RPMI8226 (cell line): ENCODE results near the gene PUSL1.

Experiments used
- DNase-seq: peaks from one replicate; pipeline ENCODE4 v3.0.0-alpha.2; 2015

PUSL1 gene

DNA sequence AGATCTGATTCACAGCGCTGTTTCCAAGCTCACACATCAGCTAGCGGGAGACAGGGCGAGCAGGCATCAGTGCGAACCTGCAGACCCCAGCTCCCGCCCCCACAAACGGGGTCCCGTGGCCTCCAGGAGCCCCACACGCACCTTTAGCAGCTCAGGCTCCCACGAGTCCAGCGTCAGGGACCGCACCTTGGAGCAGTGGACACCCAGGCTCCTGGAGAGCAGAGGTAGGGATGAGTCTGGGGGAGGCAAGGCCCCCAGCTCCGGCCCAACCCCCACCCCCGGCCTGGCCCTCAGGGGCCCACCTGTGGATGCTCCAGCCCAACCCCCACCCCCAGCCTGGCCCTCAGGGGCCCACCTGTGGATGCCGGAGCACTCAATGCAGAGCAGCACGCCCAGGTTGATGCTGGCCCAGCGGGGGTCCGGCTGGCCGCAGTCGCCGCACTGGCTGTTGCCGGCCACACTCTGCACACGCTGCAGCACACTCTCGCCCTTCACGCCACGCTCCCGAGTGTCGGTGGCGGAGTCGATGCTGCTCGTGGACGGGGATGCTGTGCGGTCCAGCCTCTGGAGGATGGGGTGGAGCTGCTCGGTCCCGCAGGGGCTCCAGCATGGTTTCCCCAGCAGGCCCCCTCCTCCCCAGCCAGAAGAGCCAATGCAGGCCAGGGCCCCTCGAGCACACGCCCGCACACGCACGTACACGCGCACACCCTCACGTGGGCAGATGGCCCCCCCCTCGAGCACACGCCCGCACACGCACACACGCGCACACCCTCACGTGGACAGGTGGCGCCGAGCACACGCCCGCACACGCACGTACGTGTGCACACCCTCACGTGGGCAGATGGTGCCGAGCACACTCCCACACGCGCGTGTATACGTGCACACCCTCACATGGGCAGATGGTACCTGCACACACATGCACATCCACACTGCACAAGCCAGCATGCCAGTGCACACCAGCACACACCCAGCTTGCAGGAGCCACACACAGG lies 12.0 kb upstream of the PUSL1 start:
- DNase-seq: no peak

DNA sequence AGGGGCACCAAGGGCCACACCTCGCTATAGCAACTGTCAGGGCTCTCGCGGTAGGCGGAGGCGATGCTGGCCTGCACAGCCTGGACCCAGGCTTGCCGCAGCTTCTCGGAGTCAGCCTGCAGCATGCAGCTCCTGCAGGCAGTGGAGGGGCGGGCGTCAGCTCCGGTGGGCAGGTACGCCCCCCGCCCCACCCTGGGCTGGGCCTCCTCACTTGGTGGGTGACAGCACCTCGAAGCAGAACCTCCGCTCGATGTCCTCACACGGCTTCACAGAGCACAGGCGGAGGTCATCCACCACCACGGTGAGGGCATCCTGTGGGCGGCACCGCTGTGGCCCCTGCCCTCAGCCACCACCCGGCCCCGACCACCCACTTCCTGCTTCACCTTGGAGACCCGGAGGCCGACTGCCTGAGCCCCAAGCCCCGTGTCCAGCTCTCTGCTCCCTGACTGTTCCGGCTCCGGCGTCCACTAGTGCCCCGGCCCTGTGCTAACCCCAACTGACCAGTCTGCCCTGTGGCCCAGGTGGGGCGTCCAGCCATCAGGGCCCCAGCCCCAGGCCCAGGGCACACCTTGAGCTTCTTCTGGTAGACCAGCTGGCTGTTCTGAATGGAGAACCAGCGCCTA lies 10.5 kb upstream of the PUSL1 start:
- no peak for DNase-seq

DNA sequence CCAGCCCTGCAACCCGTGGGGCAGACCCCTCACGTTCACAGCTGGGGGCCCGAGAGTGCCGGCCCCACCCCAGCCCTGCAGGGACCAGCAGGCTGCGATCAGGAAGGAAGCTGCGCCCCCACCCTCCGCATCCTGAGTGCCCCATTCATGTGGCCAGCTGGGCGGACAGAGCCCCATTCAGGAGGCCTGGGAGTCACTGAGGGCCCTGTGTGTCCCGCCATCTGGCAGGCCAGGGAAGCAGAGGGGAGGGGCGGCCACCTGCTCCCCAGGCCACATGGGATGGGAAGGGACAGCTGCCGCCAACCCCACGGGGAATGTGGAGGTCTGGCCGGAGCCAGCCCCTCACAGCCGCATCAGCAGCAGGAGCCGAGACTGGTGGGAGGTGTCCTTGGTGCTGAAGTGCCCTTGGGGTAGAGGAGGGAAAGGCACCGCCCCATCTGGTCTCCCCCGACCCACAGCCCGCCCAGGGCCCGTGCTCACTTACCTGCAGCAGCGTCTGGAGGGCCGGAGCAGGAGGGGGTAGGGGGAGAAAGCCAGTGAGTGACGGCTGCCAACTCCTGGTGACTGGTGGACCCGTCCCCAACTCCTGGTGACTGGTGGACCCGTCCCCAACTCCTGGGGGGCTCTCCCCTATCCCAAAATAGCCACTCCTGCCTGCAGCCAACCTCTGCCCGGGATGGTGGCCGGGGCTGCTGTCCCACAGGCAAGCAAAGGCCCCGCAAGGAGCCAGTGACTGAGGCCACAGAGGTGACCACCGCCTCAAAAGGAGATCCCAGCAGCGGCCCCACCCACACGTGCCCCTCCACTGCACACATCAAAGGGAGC lies 9.3 kb upstream of the PUSL1 start:
- DNase-seq: no peak

DNA sequence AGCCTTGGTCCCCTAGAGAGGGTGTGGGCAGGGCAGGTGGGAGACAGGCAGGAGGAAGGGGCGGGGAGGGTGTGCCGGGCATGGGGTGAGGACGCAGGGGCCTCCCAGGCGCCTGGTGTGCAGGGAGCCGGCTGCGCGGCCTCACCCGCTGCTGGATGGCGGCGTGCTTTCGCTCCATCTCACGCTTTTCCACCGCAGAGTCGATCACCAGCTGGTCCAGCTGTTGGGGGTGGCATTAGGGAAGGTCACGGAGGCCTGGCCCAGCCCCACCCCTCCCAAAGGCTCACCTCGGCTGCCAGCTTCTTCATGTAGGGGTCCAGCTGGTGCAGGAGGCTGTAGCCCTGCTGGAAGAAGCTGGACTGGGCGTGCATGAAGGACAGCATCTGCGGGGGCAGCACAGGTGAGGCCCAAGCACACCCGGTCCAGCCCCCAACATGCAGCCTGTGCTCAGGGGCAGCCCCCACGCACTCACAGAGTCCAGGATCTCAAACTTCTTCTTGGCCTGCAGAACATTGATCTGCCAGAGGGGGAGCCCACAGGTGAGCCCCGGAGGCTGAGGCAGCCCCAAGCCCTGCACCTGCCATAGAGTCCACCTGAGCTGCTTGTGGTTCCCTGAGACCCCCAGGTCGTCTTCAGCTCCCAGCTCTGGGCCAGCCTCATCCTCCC lies 8.6 kb upstream of the PUSL1 start:
- peak; percentile 55 for DNase-seq

DNA sequence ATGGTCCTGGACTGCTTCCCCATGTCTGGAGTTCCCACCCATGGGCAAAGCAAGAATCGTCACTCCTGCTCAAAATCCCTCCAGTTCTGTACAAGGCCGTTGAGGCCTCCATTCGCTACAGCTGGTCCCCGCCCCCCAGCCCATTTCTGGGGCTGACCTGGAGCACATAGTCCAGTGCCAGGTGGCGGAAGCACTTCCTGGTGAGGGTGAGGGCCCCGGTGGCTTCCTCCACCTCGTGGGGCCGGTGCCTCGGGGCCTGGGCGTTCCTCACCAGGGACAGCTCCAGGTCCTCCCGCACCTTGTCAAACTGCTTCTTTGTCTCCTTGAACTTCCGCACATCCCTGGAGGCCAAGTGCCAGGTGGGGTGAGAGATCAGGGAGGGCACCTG lies 8.1 kb upstream of the PUSL1 start:
- DNase-seq: no peak

DNA sequence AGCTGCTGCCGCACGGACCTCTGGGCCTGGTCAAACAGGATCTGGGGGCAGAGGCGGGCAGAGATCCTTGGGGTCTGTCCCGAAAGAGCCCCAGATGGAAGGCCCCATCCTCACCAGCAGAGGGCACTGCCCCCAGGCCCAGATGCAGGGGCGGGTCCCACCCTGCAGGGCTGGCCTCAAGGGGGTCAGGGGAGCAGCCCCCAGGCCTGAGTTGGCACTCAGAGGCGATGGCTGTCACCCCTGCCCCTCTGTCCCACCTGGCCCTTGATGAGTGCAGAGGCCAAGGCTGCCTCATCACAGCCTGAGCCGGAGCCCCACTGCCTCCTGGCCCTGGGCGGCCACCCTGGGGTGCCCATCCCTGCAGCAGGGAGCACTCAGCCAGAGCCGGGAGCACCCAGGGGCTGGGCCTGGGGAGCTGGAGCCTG lies 6.4 kb upstream of the PUSL1 start:
- DNase-seq: no peak

DNA sequence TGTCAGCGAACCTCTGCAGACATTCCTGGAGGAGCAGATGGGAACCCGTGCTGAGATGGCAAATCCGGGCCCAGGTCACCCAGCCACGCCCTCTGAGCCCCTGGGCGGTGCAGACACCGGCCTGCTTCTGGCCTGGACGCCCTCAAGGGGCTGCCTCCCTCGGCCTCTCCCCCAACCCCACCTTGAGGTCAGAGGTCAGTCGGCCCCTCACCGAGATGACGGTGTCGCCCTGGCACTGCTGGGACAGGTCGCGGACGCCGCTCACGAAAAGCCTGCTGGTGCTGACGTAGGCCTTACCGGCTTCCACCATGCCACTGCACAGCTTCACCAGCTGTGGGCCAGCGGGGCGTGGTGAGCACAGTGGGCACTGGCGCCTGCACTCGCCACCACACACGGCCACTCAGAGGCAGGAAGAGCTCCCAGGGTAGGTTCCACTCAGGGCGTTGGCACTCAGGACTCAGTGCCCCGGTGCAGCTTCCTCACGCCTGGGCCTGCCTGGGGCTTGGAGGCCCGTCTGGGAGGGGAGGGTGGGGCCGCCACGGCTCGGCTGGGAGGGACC lies 5.4 kb upstream of the PUSL1 start:
- DNase-seq: no peak

DNA sequence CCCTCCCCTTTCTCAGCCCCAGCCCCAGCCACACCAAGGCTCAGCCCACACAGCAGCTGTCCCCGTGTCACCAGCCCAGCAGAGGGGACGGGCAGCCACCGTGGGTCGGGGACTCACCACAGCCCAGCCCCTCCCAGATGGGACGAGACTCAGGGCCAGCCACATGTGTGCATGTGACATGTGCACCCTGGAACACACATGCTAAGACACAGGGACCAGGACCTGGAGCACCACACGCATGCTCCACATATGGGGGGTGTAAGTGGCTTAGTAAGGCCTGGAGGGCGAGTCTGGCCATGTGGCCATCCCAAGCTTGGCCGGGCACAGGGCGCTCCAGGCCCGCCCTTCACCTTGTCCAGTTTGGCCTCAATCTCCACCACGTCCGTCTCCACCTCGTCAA lies 4.7 kb upstream of the PUSL1 start:
- no peak for DNase-seq

DNA sequence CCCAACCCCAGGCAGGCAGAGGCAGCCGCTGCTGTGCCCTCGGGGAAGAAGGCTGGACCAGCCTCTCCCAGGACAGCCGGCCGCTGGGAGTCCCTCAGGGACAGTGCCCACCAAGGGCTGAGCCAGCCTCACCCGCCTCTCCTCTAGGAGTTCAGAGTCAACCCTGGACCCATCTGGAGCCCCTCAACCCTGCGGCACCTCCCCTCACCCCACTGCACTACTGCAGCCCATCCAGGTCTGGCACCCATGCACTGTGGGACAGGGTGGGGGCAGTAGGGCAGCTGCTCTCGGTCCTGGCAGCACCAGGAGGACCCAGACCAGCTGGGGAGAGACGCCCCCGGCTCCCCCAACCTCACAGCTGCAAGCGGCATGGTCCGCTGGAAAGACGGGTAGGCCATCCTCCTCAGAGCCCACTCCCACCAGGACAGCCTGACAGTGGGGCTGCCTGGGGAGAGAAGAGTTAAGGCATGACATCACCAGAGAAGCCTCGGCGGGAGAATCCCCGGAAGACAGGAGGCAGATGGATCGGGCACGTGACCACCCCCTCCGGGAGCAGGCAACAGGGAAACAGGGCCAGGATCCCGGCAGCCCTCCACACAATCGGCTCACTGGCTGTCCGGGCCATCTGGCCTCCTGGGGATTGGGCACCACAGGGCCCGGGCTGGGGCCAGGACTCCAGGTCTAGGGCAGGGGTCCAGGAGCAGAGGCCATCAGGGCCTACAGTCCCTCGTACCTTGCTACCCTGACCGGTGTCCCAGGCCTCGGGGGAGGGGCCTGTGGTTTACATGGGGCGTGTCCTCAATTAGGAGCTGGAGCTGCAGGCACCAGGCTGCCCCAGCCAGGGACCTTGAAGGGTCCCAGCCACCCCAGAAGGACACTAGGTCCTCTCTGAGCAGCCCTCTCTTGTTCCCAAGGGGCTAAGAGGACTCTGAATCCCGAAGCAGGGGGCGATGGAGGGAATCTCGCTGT lies 3.8 kb upstream of the PUSL1 start:
- peak; percentile 76 for DNase-seq

DNA sequence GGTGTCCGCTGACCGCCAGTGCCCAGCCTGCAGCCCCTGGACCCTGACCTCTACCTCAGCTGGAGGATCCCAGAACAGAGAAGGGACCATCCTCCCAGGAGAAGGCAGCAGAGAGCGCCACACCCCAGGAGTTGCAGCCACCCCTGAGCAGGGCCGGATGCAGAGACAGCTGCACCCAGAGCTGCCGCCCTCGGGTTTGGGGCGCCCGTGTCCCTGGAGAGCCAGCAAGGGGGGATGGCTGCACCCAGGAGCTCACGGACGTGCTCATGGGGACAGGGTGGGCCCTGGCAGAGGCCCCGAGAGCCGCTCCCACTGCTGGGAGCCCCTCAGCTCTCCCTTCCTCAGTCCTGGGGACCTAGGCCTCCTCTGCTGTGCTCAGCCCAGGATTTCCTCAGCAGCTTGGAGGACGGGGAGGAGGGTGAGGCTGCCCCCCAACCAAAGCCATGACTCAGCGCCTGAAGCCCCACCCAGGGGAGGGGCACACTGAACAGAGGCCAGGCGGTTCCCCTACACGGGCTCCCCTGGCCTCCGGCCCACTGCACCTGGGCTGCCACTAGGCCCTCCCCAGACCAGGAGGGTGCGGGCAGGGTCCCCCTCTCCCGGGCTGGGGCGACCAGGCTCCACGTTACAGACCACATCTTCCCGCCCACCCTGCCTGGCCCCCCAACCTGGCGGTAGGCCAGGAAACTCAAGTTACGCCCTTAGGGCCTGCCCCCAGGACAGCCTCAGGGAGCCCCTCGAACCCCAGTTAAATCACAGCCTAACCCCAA lies 2.9 kb upstream of the PUSL1 start:
- peak; percentile 99 for DNase-seq

DNA sequence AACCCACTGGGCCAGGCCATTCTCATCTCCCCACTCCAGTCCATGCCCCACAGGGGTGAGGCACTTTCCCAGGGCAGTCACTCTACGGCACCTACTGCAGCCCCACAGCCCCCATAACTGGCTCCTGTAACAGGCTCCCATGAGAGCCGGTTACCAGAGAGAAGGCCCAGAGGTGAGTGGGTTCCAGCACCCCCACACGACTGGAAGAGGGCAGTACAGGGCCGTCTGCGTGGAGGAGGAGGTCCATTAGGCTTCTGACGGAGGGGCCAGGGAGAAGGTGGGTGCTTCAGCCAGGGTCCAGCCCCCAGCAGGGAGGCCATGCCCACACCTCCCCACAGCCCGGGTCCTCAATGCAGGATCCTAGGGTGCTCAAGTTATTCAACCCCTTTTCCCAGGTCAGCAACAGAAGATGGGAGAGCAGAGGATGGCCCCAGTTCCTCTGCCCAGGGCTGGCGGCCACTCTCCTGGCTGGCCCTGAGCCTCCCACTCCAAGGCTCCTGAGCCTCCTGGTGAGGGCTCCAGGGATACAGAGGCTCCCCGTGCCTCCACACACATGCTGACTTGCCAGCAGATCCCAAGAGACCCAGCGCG lies 2.2 kb upstream of the PUSL1 start:
- DNase-seq: peak; percentile 81

DNA sequence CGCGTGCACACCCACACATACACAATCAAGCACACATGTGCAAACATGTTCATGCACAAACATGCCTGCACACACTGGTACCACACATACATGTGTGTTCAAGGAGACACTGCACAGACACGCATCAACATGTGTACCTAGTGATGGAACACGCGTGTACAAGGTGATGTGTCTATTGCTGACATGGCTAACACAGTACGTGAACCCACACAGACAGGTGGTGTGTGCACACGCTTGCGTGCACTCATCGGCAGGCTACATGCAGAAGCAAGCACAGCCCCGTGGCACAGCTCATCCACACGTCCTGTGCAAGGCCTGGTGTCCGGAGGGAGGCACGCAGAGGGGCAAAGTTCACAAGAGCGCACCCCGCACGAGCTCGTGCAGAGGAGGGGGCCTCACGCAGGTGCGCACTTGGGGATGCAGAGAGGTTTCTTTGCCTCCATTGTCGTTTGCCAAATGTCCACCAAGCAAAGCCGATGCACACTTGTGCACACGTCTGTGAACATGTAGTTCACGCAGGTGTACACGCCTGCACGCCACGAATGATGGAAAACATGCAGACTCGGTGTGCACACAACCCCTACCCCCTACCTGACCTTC lies 1.6 kb upstream of the PUSL1 start:
- DNase-seq: peak; percentile 52

DNA sequence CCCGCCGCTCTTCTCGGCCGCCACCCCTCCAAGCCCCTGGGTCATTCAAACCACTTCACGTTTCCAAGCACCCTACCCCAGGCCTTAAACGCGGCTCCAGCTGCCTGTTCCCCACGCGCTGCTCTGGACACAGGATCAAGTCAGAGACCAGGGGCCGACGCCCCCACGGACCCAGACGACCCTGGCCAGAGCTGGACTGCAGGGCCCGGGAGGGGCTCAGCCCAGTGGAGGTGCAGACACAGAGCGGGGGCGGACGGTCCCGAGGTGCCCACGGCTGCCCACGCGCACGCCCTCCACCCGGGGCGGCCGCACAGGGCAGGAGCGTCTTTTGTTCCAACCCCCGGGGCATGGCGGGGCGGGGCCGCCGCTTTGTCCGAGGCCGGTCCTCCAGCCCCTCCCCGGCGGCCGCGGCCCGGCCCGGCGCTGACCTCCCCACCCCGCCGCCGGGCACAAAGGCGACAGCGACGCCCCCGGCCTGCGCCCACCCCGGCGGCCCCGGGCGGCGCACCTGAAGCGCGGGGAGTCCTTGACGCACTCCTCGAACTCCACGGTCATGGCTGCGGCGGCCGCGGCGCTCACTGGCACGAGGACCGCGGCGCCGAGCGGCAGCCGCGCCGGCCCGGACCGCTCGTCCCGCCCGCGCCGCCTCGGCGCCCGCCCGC lies 1.0 kb upstream of the PUSL1 start:
- DNase-seq: no peak

DNA sequence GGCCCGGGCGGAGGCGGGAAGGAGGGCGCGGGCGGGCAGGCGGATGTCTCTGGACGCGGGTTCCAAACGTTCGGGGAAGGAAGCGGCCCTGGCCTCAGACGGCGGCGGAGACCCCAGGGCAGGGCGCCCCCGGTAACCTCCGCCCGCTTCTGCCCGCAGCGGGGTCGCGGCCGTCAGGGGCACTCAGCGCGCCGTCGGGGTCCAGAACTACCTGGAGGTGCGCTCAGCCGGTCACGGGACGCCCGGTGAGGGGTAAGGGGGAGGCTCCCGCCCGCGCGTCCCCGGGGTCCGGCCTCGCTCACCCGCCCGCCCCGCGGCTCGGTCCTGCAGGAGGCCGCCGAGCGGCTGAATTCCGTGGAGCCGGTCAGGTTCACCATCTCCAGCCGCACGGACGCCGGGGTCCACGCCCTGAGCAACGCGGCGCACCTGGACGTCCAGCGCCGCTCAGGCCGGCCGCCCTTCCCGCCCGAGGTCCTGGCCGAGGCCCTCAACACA lies 406 bp downstream of the PUSL1 start:
- DNase-seq: no peak

DNA sequence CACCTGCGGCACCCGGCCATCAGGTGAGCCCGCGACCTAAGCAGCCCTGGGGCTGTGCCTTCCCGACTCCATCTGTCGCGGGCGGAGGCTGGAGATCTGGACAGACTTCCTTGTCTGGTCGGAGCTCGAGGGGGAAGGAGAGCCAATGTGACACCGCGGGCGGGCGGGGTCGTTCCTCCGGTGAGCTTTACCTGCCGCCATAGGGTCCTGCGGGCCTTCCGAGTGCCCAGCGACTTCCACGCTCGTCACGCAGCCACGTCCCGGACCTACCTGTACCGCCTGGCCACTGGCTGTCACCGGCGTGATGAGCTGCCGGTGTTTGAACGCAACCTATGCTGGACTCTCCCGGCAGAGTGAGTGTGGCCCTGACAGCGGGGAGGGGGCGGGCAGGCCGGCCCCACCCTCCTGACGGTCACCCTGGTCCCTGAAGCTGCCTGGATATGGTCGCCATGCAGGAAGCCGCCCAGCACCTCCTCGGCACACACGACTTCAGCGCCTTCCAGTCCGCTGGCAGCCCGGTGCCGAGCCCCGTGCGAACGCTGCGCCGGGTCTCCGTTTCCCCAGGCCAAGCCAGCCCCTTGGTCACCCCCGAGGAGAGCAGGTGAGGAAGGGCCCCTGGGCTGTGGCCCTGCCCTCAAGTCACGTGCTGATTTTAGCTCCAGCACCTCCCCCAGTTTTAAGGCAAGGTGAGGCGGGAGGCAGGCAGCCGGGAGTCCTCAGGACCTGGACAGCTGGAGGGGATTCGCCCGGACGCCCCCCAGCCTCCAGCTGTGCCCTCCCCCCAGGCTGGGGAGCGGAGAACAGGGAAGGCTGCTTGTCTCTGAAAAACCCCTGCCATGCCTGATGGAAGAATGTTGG lies 1.1 kb downstream of the PUSL1 start:
- DNase-seq: peak; percentile 54

DNA sequence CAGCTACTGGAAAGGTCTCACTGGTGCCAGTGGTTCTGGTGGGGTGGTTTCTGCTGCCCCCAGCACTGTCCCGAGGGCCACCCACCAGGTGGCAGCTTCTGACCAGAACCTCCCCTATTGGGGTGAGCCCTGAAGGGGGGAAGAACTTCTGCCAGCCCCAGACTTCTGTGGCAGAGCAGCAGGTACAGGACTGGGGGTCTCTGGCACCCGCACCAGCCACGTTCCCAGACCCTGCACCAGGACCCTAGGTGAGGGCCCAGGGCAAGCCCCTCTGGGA lies 1.6 kb downstream of the PUSL1 start:
- DNase-seq: no peak

DNA sequence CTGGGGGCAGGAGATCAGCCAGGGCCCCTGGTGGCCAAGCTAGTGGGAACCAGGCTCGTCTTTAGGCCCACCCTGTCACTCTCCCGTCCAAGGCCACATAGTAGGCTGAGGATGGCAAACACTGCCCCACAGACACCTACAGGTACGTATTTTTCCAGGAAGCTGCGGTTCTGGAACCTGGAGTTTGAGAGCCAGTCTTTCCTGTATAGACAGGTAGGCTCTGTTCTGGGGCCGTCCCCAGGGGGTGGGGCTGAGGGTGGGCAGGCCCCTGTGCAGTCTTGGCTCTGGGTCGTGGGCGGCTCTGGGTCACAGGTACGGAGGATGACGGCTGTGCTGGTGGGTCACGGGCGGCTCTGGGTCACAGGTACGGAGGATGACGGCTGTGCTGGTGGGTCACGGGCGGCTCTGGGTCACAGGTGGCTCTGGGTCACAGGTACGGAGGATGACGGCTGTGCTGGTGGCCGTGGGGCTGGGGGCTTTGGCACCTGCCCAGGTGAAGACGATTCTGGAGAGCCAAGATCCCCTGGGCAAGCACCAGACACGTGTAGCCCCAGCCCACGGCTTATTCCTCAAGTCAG lies 2.2 kb downstream of the PUSL1 start:
- DNase-seq: no peak
